Measurements from ENCODE around the gene TAS1R2.
"Not testable (repeated sequence)": the region's sequence is repeated elsewhere in the genome, so short reads cannot be mapped to it uniquely, and the experiment has no call there.

Gene TAS1R2

DNA sequence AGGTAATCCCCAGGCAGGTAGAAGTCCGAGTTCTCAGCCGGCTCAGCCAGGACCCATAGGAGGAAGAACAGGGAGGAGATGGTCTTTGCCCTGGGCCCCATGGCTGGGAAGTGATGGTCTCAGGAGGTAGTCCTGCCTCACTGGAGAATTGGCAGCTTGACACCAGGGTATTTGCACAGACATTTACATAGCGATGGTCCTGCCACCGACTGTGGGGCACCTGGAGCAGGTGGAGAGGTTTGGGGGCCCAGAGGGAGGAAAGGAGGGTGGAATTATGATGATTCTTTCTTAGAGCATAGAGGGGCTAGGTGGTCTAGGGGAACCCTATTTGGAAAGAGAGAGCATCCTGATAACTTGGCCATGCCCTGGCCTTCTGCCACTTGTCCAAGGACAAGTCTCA lies at the start of gene TAS1R2:
Gene TAS1R2 (minus strand): TSS at position 101 of the 400 bp plus-strand sequence. CDS start 0 bp downstream, at position 101.
- no peak for DNase-seq

GRCh38 chr1:18907917-18908845 lies 48.7 kb upstream of the TAS1R2 start:
- DNase-seq: no peak

GRCh38 chr1:18907021-18907916 lies 47.8 kb upstream of the TAS1R2 start:
- DNase-seq: peak; percentile 58

GRCh38 chr1:18903291-18903756 lies 43.9 kb upstream of the TAS1R2 start:
- no peak for DNase-seq

GRCh38 chr1:18902523-18903290 lies 43.2 kb upstream of the TAS1R2 start, which contains the start of gene ALDH4A1:
Gene ALDH4A1 (minus strand): TSS chr1:18902555. CDS start chr1:18902523, 32 bp downstream.
- DNase-seq: peak; percentile 95

DNA sequence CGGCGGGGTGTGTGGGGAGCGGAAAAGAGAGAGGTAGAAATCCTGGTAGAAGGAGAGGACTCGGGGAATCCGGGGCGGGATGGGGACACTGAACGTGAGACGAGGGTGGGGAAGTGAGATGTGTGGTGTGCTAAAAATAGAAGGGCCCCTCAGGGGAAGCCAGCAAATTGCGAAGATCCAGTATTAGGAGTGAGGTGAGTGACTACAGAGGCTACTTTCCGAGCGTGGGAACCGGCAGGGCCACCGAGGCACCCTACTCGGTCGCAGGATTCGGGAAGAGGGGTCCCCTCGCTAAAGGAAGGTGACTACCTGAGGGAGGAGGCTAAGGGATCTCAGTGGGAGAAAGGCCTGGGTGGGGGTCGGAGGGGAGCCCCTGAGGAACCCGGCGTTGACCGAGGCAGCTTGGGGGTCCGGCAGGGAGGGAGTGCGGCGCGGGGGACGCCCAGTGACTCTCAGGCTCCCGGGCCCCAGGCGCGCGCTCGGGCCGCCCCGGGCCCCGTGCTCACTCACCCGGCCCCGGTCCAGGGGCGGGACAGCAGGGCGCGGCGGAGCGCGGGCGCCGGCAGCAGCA lies 42.6 kb upstream of the TAS1R2 start:
- peak; percentile 22 for DNase-seq

- DNase-seq: no peak
Observed at GRCh38 chr1:18901147-18901951, 41.9 kb upstream of the TAS1R2 start.

DNA sequence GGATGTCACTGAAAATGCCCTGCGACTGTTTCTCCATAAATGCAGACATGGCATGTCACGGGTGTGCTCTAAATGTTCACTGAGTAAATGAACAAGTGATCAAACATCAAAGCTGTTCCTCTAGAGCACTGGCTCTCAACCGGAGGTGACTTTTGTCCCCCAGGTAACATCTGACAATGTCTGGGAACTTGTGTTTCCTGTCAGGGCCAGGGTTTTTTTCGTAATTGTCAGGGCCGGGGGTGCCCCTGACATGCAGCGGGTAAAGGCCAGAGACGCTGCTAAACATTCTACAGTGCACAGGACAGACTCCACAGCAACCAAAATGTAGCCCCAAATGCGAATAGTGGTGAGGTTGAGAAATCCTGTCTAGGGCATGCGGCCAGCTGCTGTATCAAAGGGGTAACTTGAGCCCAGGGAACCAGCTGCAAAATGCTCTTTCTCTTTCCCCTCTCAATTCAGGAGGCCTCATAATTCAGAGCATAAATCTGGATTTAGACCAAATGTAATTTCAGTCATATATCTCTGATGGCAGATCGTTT lies 40.9 kb upstream of the TAS1R2 start:
- no peak for DNase-seq

- no peak for DNase-seq
Observed at GRCh38 chr1:18899363-18900049, 40.0 kb upstream of the TAS1R2 start.

GRCh38 chr1:18898567-18898966 lies 39.1 kb upstream of the TAS1R2 start:
- DNase-seq: no peak

- no peak for DNase-seq
Observed at GRCh38 chr1:18895317-18895716, 35.9 kb upstream of the TAS1R2 start.

- DNase-seq: no peak
Observed at GRCh38 chr1:18893120-18893519, 33.7 kb upstream of the TAS1R2 start.

GRCh38 chr1:18891858-18892257 lies 32.4 kb upstream of the TAS1R2 start:
- not testable (repeated sequence) for DNase-seq

- no peak for DNase-seq
Observed at GRCh38 chr1:18891426-18891780, 31.9 kb upstream of the TAS1R2 start.

GRCh38 chr1:18890706-18891425 lies 31.4 kb upstream of the TAS1R2 start:
- DNase-seq: no peak

GRCh38 chr1:18886003-18886335 lies 26.5 kb upstream of the TAS1R2 start:
- no peak for DNase-seq

DNA sequence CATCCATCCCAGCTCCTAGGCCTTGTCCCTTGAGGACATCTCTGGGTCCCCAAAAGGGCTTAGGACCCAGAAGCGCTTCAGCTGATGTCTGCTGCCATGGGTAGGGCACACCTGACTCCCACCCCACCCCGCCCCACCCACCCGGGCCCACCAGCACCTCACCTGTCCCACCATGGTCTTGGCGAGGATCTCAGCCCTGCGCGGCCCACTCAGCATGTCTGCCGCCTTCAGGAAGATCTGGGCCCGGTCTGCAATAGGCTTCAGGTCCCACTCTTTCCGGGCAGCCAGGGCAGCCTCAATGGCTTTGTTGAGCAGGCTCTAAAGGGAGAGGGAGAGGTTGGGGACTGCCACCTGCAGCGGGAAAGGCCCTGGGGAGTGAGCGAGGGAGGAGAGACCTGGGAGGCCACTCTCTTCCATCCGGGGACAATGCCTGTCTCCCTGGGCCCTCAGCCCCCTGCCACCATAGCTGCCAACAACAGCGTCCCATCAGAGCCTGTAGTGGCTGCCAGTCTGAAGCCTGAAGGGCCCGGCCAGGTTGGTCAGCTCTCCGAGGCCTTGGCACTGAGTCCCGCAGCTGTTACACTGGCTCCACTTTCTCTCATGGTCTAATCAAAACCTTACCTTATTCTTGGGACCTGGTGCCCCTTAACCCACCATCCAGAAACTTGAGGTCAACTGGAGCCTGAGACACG lies 26.0 kb upstream of the TAS1R2 start:
- DNase-seq: no peak

GRCh38 chr1:18884727-18885126 lies 25.3 kb upstream of the TAS1R2 start:
- DNase-seq: no peak

DNA sequence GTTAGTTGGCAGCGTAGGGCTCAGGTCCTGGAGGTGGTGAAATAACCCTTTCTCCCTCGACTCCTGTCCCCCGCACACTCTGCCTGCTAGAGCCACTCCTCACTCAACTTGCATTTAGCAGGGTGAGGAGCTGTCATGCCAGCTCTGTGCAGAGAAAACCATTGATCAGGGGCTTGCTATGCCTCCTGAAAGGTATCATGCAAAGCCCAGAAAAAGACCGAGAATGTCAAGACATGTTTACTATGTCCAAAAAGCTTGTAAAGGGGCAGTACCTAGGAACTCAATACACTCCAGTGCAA lies 24.9 kb upstream of the TAS1R2 start:
- DNase-seq: no peak

Measured in activated CD4-positive, alpha-beta T cell treated with anti-CD3 and anti-CD28 coated beads for 48 hours (primary cell).